Bronchial epithelial cell (primary cell): ENCODE measurements around the gene SRRM4. TPM values are rescaled to one million over a fixed set of nuclear protein-coding genes. Genes with fewer than 3 reads are reported as not detected.

Experiments used
- DNase-seq: peaks from one replicate; pipeline ENCODE4 v3.0.0-alpha.2; 2010; ENCODE audit warnings: low read depth
- FAIRE-seq: peaks from 2 replicates; lab custom pipeline; 2011; peaks lifted over from hg19 to GRCh38; lab: Jason Lieb, UNC
- H3K27me3 ChIP-seq: 2 replicates; pipeline ENCODE4 v1.5.1; 2011; ENCODE audit warnings: low read length; ENCODE audit not compliant: control insufficient read depth, insufficient read depth
- H3K36me3 ChIP-seq: 2 replicates; pipeline ENCODE4 v1.5.1; 2011; ENCODE audit warnings: low read length; ENCODE audit not compliant: control insufficient read depth, insufficient read depth
- H3K4me3 ChIP-seq: 2 replicates; pipeline ENCODE4 v1.5.1; 2011; ENCODE audit warnings: mild to moderate bottlenecking, low read depth, low read length, control low read depth
- total RNA-seq: library from RNA; depleted of rRNA; stranded (reverse); fragments of >200 nt; gene quantifications from 2 replicates; pipeline ENCODE4 v1.2.1, GENCODE V29; 2014
- TF ChIP-seq, protein P1 (sequence below): IDR thresholded peaks from 2 replicates; pipeline ENCODE4 v1.5.1; 2011; ENCODE audit warnings: mild to moderate bottlenecking, moderate library complexity, low read length, control low read depth, inconsistent platforms; ENCODE audit not compliant: insufficient read depth, severe bottlenecking

The SRRM4 gene
- total RNA-seq, 1 donor from 2014 or later = not detected

DNA sequence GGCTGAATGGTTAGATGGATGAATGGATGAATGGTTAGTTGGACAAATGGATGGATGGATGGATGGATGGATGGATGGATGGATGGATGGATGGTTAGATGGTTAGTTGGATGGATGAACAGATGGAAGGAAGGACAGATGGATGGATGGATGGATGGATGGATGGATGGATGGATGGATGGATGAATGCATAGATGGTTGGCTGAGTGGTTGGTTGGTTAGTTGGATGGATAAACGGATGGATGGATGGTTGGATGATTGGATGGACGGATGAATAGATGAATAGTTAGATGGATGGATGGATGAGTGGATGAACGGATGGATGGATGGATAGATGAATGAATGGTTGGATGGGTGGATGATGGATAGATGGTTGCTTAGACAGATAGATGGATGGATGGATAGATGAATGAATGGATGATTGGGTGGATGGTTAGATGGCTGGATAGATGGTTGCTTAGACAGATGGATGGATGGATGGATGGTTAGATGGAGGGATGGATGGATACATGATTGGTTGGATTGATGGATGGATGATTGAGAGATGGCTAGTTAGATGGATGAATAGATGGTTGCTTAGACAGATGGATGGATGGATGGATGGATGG, 148.6 kb downstream of the SRRM4 start:
- DNase-seq = no peak
- no peak for FAIRE-seq
- no peaks in the 10 kb centered on the region for H3K36me3 ChIP-seq
- no peaks in the 10 kb centered on the region for H3K27me3 ChIP-seq
- TF ChIP-seq, protein P1, sequence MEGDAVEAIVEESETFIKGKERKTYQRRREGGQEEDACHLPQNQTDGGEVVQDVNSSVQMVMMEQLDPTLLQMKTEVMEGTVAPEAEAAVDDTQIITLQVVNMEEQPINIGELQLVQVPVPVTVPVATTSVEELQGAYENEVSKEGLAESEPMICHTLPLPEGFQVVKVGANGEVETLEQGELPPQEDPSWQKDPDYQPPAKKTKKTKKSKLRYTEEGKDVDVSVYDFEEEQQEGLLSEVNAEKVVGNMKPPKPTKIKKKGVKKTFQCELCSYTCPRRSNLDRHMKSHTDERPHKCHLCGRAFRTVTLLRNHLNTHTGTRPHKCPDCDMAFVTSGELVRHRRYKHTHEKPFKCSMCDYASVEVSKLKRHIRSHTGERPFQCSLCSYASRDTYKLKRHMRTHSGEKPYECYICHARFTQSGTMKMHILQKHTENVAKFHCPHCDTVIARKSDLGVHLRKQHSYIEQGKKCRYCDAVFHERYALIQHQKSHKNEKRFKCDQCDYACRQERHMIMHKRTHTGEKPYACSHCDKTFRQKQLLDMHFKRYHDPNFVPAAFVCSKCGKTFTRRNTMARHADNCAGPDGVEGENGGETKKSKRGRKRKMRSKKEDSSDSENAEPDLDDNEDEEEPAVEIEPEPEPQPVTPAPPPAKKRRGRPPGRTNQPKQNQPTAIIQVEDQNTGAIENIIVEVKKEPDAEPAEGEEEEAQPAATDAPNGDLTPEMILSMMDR = no peak
- no peak overlapping the region for H3K4me3 ChIP-seq

DNA sequence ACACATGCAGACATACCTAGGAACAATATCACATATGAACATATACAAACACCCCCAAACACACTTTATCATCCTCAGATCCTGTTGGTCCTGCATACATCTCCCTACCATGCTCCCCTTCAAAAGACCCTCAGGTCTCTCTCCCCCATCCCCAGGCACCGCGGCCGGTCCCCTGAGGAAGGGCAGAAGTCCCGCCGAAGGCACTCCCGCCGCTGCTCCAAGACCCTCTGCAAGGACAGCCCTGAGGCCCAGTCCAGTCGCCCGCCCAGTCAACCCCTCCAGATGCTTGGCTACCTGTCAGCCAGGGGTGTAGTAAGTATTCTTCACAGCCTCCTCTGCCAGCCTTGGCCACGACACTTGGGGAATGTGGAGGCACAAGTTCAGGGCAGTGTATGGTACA, 149.2 kb downstream of the SRRM4 start:
- FAIRE-seq = no peak
- no peak overlapping the region for H3K4me3 ChIP-seq
- DNase-seq = no peak
- H3K27me3 ChIP-seq = no peaks in the 10 kb centered on the region
- no peaks in the 10 kb centered on the region for H3K36me3 ChIP-seq
- TF ChIP-seq, protein P1 = no peak

DNA sequence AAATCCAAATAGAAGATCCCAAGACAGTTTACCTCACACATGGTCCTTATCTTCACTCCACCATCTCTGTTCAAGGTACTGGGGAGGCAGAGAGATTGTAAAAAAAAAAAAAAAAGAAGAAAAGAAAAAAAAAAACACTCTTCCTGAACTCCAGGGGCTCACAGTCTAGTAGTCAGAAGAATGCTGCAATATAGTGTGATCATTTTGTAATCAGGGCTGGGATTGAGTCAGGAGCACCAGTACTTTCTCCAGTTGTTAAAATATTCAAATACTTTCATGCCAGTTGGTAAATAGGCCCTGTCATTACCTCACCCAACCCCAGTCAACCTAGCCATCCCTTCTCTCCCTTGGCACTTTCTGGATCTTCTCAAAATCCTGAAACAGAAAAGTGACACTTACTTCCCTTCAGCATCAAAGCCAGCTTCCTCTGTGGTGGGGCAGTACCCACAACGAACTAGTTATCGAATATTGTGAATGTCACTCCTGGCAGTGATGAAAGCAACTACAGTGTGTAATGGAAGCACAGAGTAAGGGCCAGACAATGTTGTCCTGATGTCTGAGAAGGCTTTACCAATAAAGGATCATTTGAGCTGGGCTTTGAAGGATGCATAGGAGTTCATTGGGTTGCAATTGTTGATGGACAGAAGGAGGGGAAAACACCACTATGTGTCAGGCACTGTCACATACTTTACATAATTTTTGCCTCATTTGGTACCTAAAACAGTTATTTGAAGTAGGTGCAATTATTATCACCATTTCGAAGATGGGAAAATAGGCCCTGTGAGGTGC, 153.1 kb downstream of the SRRM4 start:
- H3K4me3 ChIP-seq = no peak overlapping the region
- TF ChIP-seq, protein P1 = no peak
- H3K36me3 ChIP-seq = no peaks in the 10 kb centered on the region
- H3K27me3 ChIP-seq = no peaks in the 10 kb centered on the region
- DNase-seq = no peak
- FAIRE-seq = no peak

DNA sequence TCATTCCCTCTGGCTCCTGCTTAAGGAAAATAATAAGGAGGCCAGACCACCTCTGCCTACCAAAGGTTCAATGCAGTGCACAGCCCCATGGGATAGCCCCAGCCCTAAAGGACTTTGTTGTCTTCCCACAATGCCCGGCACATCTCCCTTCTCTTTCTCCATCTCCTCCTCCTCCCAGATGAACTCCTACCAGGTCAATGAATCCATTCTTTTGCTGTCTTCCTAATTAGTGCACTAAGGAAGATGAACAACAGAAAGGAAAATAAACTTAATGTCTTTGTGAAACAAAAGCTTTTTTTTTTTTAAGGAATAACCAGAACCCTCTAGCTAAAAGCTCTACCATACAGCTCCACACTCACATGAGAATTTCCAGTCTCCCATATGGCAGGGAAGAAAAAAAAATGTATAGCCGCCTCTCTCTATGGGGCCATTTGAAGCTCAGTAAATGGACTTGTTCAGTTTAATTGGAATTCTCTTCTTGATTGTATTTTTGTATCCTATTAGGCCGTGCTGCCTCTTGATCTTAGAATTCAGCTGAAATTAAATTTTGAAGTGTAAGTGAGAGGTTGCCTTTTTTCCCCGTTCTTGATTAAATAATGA, 155.6 kb downstream of the SRRM4 start:
- FAIRE-seq (no peak), DNase-seq (no peak)
- no peaks in the 10 kb centered on the region for H3K36me3 ChIP-seq
- TF ChIP-seq, protein P1 = no peak
- H3K4me3 ChIP-seq = no peak overlapping the region
- no peaks in the 10 kb centered on the region for H3K27me3 ChIP-seq

DNA sequence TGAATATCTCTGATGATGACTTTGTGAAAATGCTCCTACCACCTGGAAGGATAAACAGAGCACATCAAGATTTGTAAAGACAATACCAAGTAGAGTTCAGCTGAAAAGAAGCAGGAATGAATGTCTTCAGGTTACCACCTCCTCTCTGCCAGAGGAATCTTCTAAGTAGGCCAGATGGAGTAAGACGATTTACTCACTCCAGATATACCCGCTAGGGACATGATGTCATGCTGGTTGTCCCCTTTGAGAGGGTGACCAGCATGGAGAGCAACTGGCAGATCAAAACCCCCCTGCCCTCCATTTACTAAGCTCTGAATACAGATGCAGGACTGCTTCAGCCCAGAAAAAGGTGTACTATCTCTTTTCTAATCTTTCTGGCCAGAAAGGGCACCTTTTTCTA, 158.1 kb downstream of the SRRM4 start:
- FAIRE-seq (no peak), DNase-seq (no peak)
- H3K36me3 ChIP-seq = no peaks in the 10 kb centered on the region
- H3K27me3 ChIP-seq = no peaks in the 10 kb centered on the region
- TF ChIP-seq, protein P1 = no peak
- no peak overlapping the region for H3K4me3 ChIP-seq
